GM23248 (cell line): ENCODE results near the gene PIAS1. TPM values are rescaled to one million over a fixed set of nuclear protein-coding genes. Genes with fewer than 3 reads are reported as not detected.
"Not testable (repeated sequence)": the region's sequence is repeated elsewhere in the genome, so short reads cannot be mapped to it uniquely, and the experiment has no call there.

Experiments used
- DNase-seq: peaks from one replicate; pipeline ENCODE4 v3.0.0-alpha.2; 2015
- H2AFZ ChIP-seq: fragments of 200-600 bp; sonication (generic); 2 replicates; pipeline ENCODE4 v1.6.1; 2016; ENCODE audit warnings: antibody characterized with exemption
- H3F3A ChIP-seq: fragments of 200-600 bp; sonication (generic); 2 replicates; pipeline ENCODE4 v1.6.1; 2016; ENCODE audit warnings: mild to moderate bottlenecking, antibody characterized with exemption, mixed run types; ENCODE audit not compliant: insufficient read depth
- H3K27ac ChIP-seq: fragments of 200-600 bp; sonication (generic); 2 replicates; pipeline ENCODE4 v1.5.1; 2016; ENCODE audit warnings: mild to moderate bottlenecking
- H3K27me3 ChIP-seq: fragments of 200-600 bp; sonication (generic); replicated peaks from 2 replicates; pipeline ENCODE4 v1.6.1; 2016; ENCODE audit warnings: mild to moderate bottlenecking; ENCODE audit not compliant: insufficient read depth
- H3K36me3 ChIP-seq: fragments of 200-600 bp; sonication (generic); 2 replicates; pipeline ENCODE4 v1.6.1; 2016; ENCODE audit warnings: low read depth, mild to moderate bottlenecking
- H3K4me1 ChIP-seq: fragments of 200-600 bp; sonication (generic); 2 replicates; pipeline ENCODE4 v1.6.1; 2016; ENCODE audit warnings: mild to moderate bottlenecking; ENCODE audit not compliant: insufficient read depth
- H3K4me2 ChIP-seq: fragments of 200-600 bp; sonication (generic); one replicate; pipeline ENCODE4 v1.6.1; 2016; ENCODE audit warnings: mild to moderate bottlenecking; ENCODE audit not compliant: unreplicated experiment
- H3K4me3 ChIP-seq: fragments of 200-600 bp; sonication (generic); 2 replicates; pipeline ENCODE4 v1.5.1; 2016; ENCODE audit warnings: mild to moderate bottlenecking
- H3K79me2 ChIP-seq: fragments of 200-600 bp; sonication (generic); 2 replicates; pipeline ENCODE4 v1.6.1; 2016; ENCODE audit warnings: mild to moderate bottlenecking; ENCODE audit not compliant: insufficient read depth
- H3K9ac ChIP-seq: fragments of 200-600 bp; sonication (generic); 2 replicates; pipeline ENCODE4 v1.6.1; 2016; ENCODE audit warnings: mild to moderate bottlenecking
- H3K9me2 ChIP-seq: fragments of 200-600 bp; sonication (generic); 2 replicates; pipeline ENCODE4 v1.6.1; 2016; ENCODE audit warnings: mixed run types, mild to moderate bottlenecking, moderate library complexity; ENCODE audit not compliant: insufficient read depth
- H3K9me3 ChIP-seq: fragments of 200-600 bp; sonication (generic); one replicate; pipeline ENCODE4 v1.6.1; 2017; ENCODE audit warnings: low read depth
- H4K20me1 ChIP-seq: fragments of 200-600 bp; sonication (generic); 2 replicates; pipeline ENCODE4 v1.6.0; 2016; ENCODE audit not compliant: insufficient read depth
- EZH2 ChIP-seq: fragments of 200-600 bp; sonication (generic); IDR thresholded peaks from 2 replicates; pipeline ENCODE4 v1.6.1; 2018; ENCODE audit warnings: antibody characterized with exemption, mild to moderate bottlenecking; ENCODE audit not compliant: insufficient read depth, poor library complexity, severe bottlenecking
- EZH2phosphoT487 ChIP-seq: fragments of 200-600 bp; sonication (generic); IDR thresholded peaks from 2 replicates; pipeline ENCODE4 v1.6.1; 2018; ENCODE audit warnings: antibody characterized with exemption, moderate library complexity, mild to moderate bottlenecking, low read depth; ENCODE audit not compliant: insufficient read depth
- WGBS, 2 experiments: methylation state at CpG; one replicate each; pipeline ENCODE4 v1.1.6; 2015 to 2017; ENCODE audit warnings: low lambda C conversion rate in 2 of 2, low coverage in 1 of 2; ENCODE audit errors: missing lambda C conversion rate in 2 of 2; 5-methylcytosine and 5-hydroxymethylcytosine counted together
- in situ Hi-C: fragments of 300-500 bp; cut with MboI; formaldehyde crosslinking; loops from 2 replicates; pipeline ENCODE4 v1.15.0; 2020
- polyA plus RNA-seq: library from polyadenylated mRNA; unstranded; fragments of >200 nt; fragmentation: Nextera tagmentation; extraction: Ambion mirVana; gene quantifications from 2 replicates; pipeline ENCODE4 v1.2.1, GENCODE V29; 2016
- total RNA-seq: library from RNA; depleted of rRNA; stranded (reverse); fragments of >200 nt; shearing (Covaris generic); gene quantifications from 2 replicates; pipeline ENCODE4 v1.2.3, GENCODE V29; 2014

Gene PIAS1
- total and polyA plus RNA-seq, 2 experiments from 2014 or later = 14.8 to 34.4 TPM

DNA sequence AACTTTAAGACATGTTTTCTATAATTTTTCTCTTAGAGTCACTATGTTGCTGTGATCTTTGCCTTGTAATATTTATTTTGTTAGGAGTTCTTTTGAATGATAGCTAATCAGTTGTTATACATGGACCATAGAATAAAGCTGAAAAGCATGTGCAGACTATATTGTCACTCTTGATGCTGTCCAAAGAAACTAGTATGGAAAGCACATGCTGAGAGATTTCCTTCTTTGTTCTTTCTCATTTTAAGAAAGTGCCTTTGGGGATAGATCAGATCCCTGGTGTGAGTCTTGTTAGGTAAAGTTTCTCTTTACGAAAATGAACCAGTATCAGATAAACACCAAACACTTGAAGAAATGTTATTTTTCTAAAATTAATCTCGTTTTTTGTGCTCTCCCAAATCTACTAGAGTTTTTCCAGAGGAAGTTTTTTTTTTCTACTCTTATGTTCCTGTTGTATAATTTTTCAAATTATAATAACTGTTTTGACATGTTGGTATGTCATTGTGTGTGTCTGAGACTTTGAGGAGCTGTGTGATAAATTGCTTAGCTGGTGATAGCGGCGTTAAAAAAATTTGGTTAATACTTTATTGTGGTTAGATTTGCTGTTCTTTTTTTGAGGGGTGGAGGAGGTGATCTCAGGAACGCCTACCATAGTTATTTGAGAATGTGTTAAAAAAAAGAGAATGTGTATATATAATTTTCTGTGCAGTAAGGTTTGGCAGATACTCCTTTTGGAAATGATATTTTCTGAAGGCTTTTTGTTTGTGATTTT lies 2.2 kb downstream of the PIAS1 start:
- peak overlapping the region; percentile 92 for H3K9ac ChIP-seq
- peak; percentile 9 for DNase-seq
- H3K27me3 ChIP-seq = no peaks in the 10 kb centered on the region
- peaks cover 19% of the 10 kb centered on the region for H3K4me1 ChIP-seq
- H2AFZ ChIP-seq = no peak overlapping the region
- no peak overlapping the region for H3K27ac ChIP-seq
- H3K4me2 ChIP-seq = peak overlapping the region; percentile 97
- no peaks in the 10 kb centered on the region for H3K9me3 ChIP-seq
- in situ Hi-C loops = no loop called here
- H3F3A ChIP-seq = 0 out of 2 replicates have a peak, but pooled peaks cover 4% of the 10 kb centered on the region
- 55 to 61% methylated on average over 5 of the region's 5 CpGs for WGBS, 2 experiments
- peaks cover 36% of the 10 kb centered on the region for H4K20me1 ChIP-seq
- H3K79me2 ChIP-seq = peaks cover 71% of the 10 kb centered on the region
- H3K36me3 ChIP-seq = no peaks in the 10 kb centered on the region
- H3K9me2 ChIP-seq = no peaks in the 10 kb centered on the region
- TF ChIP-seq EZH2phosphoT487 (no peak), EZH2 (no peak)
- peak overlapping the region; percentile 91 for H3K4me3 ChIP-seq

- H3F3A ChIP-seq = 0 out of 2 replicates have a peak, but pooled peaks cover 4% of the 10 kb centered on the region
- H2AFZ ChIP-seq = no peak overlapping the region
- H3K9ac ChIP-seq = peak overlapping the region; percentile 92
- peaks cover 19% of the 10 kb centered on the region for H3K4me1 ChIP-seq
- in situ Hi-C loops = no loop called here
- H3K36me3 ChIP-seq = no peaks in the 10 kb centered on the region
- H3K9me3 ChIP-seq = no peaks in the 10 kb centered on the region
- H3K79me2 ChIP-seq = peaks cover 79% of the 10 kb centered on the region
- TF ChIP-seq EZH2 (no peak), EZH2phosphoT487 (no peak)
- no peak overlapping the region for H3K27ac ChIP-seq
- H3K4me3 ChIP-seq = no peak overlapping the region
- H4K20me1 ChIP-seq = peaks cover 40% of the 10 kb centered on the region
- peak; percentile 15 for DNase-seq
- H3K4me2 ChIP-seq = peak overlapping the region; percentile 97
- no peaks in the 10 kb centered on the region for H3K27me3 ChIP-seq
- H3K9me2 ChIP-seq = no peaks in the 10 kb centered on the region
Observed at GRCh38 chr15:68057034-68057433, 2.9 kb downstream of the PIAS1 start.

DNA sequence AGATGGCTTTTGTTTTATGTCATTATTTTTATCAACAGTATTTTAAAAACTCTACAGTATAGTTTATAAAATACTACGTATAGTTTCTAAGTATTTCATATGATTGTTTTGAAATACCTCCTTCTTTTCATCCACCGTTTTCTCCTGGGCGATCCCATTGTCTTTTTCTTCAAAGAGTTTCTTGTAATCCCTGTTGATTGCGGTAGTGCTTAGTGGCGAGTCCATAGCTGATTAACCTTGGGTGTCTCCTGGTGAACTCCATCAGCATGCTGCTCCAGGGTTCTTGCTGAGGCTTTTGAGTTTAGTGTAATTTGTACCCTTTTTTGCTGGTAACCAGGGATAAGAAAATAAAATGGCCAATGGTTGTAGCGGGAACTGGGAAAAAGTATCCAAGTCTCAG lies 3.6 kb downstream of the PIAS1 start:
- H3K9ac ChIP-seq = no peak overlapping the region
- H2AFZ ChIP-seq = no peak overlapping the region
- TF ChIP-seq EZH2phosphoT487 (no peak), EZH2 (no peak)
- H3K27me3 ChIP-seq = no peaks in the 10 kb centered on the region
- H3K79me2 ChIP-seq = peaks cover 86% of the 10 kb centered on the region
- H3K27ac ChIP-seq = no peak overlapping the region
- H3K9me3 ChIP-seq = no peaks in the 10 kb centered on the region
- H3K9me2 ChIP-seq = no peaks in the 10 kb centered on the region
- 0 out of 2 replicates have a peak, but pooled peaks cover under 1% of the 10 kb centered on the region for H3F3A ChIP-seq
- WGBS, 2 experiments = 93% methylated on average over 6 of the region's 6 CpGs
- in situ Hi-C loops = no loop called here
- H3K4me3 ChIP-seq = no peak overlapping the region
- H3K4me1 ChIP-seq = peaks cover 19% of the 10 kb centered on the region
- no peaks in the 10 kb centered on the region for H3K36me3 ChIP-seq
- H3K4me2 ChIP-seq = no peak overlapping the region
- no peak for DNase-seq
- H4K20me1 ChIP-seq = peaks cover 43% of the 10 kb centered on the region

DNA sequence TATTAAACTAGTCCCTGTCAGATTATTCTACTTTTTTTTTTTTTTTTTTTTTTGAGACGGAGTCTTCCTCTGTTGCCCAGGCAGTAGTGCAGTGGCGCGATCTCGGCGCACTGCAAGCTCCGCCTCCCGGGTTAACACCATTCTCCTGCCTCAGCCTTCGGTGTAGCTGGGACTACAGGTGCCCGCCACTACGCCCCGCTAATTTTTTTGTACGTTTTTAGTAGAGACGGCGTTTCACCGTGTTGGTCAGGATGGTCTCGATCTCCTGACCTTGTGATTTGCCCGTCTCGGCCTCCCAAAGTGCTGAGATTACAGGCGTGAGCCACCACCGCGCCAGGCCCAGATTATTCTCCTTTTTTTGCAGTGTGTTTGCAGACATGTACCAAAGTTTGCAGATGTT lies 4.9 kb downstream of the PIAS1 start:
- H3K9me2 ChIP-seq, in situ Hi-C loops, H3F3A ChIP-seq, H3K27ac ChIP-seq, H2AFZ ChIP-seq, H3K9me3 ChIP-seq, H3K4me2 ChIP-seq, H3K4me3 ChIP-seq, H3K36me3 ChIP-seq, H3K27me3 ChIP-seq, DNase-seq, H3K9ac ChIP-seq: not testable (repeated sequence)
- Histone ChIP-seq H3K79me2 (peaks cover 98% of the 10 kb centered on the region), H3K4me1 (peaks cover 19% of the 10 kb centered on the region), H4K20me1 (peaks cover 49% of the 10 kb centered on the region)
- WGBS, 2 experiments = 95 to 99% methylated on average over 21 of the region's 21 CpGs
